ENCODE measurements around the gene RPA3. TPM values are rescaled to one million over a fixed set of nuclear protein-coding genes. Genes with fewer than 3 reads are reported as not detected.

Gene RPA3
- total RNA-seq, 4 donors from 2014 or later = 10.6 to 21.0 (median 14.1) TPM

DNA sequence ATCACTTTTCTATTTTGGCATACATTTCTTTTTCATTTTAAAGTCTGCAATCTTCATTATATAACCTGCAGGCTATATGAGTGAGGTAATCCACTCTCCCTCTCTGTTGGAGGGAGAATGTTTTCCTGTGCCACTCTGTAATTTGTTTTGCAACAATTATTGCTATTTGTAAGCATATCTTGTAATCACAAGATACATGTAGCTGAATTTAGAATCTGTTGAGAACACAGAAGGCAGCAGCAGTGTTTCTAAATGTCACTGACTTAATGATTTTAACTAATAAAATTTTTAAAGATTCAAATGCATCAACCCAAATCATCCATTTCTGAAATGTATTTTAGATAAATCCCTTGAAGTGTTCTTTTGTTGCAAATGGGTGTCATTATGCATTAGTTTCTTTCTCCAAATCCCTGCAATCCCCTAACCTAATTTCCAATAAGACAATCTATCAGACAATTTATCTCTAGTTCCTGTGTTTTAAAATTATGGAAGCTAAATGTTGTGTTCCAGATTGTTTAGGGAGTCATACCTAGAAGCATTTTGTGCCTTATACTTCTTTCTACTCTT is 97.7 kb downstream of the RPA3 start:
- Histone ChIP-seq H3K4me3 (no peak overlapping the region), H3K27me3 (no peaks in the 10 kb centered on the region), H3K9me3 (no peaks in the 10 kb centered on the region), H3K4me1 (no peaks in the 10 kb centered on the region), H3K36me3 (no peaks in the 10 kb centered on the region), H3K27ac (no peak overlapping the region)
- TF ChIP-seq POLR2AphosphoS5 (IDR thresholded peaks at IDR 0.05) (no peak), EP300 (IDR thresholded peaks at IDR 0.05) (no peak), POLR2A (IDR thresholded peaks at IDR 0.05) (no peak)
- TF ChIP-seq, protein P1, sequence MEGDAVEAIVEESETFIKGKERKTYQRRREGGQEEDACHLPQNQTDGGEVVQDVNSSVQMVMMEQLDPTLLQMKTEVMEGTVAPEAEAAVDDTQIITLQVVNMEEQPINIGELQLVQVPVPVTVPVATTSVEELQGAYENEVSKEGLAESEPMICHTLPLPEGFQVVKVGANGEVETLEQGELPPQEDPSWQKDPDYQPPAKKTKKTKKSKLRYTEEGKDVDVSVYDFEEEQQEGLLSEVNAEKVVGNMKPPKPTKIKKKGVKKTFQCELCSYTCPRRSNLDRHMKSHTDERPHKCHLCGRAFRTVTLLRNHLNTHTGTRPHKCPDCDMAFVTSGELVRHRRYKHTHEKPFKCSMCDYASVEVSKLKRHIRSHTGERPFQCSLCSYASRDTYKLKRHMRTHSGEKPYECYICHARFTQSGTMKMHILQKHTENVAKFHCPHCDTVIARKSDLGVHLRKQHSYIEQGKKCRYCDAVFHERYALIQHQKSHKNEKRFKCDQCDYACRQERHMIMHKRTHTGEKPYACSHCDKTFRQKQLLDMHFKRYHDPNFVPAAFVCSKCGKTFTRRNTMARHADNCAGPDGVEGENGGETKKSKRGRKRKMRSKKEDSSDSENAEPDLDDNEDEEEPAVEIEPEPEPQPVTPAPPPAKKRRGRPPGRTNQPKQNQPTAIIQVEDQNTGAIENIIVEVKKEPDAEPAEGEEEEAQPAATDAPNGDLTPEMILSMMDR (IDR thresholded peaks at IDR 0.05) = no peak
- ATAC-seq = no peak

DNA sequence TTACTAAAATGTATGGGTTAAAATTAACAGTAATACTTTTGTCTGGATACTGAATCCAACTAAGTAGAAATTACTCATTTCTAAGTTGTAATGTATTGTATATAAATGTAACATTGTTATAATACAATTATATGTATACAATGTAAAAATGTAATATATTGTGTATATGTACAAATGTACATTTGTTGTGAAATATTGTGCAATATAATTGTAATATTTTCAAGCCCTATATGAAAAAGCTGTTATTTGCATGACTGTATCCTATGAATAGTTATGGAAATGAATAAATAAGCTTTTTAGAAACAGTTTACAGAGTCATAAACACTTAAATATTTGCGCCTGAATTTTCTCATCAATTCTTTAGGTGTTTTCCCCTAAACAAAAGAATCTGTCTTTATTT is 98.2 kb downstream of the RPA3 start:
- Histone ChIP-seq H3K4me1 (no peaks in the 10 kb centered on the region), H3K4me3 (no peak overlapping the region), H3K9me3 (no peaks in the 10 kb centered on the region), H3K36me3 (no peaks in the 10 kb centered on the region), H3K27ac (no peak overlapping the region), H3K27me3 (no peaks in the 10 kb centered on the region)
- 84 to 100% methylated on average over 1 of the region's 1 CpG for WGBS, 2 donors (ENCODE audit: low coverage in 1 of 2)
- ATAC-seq = no peak
- TF ChIP-seq, protein P1 (IDR thresholded peaks at IDR 0.05) = no peak
- TF ChIP-seq POLR2A (IDR thresholded peaks at IDR 0.05) (no peak), POLR2AphosphoS5 (IDR thresholded peaks at IDR 0.05) (no peak), EP300 (IDR thresholded peaks at IDR 0.05) (no peak)

DNA sequence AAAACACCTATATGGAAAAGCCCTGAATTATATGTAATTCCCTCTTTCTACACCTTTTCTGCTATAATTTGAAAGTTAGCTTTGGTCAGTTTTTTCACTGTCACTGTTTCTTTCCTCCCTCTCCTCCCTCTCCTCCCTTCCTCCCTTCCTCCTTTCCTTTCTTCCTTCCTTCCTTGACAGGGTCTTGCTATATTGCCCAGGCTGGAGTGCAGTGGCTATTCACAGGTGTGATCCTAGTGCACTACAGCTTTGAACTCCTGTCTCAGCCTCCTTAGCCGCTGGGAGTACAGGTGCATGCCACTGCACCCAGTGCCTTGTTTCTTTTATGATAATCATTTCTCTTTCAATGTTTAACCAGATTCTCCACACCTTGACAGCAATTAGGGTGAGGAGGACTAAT is 100.0 kb downstream of the RPA3 start:
- Histone ChIP-seq H3K4me3 (no peak overlapping the region), H3K27ac (no peak overlapping the region), H3K4me1 (no peaks in the 10 kb centered on the region), H3K27me3 (no peaks in the 10 kb centered on the region), H3K9me3 (no peaks in the 10 kb centered on the region), H3K36me3 (no peaks in the 10 kb centered on the region)
- ATAC-seq = no peak
- TF ChIP-seq POLR2AphosphoS5 (IDR thresholded peaks at IDR 0.05) (no peak), POLR2A (IDR thresholded peaks at IDR 0.05) (no peak), EP300 (IDR thresholded peaks at IDR 0.05) (no peak)
- TF ChIP-seq, protein P1 (IDR thresholded peaks at IDR 0.05) = no peak
- 88 to 100% methylated on average over 1 of the region's 1 CpG for WGBS, 2 donors (ENCODE audit: low coverage in 1 of 2)

DNA sequence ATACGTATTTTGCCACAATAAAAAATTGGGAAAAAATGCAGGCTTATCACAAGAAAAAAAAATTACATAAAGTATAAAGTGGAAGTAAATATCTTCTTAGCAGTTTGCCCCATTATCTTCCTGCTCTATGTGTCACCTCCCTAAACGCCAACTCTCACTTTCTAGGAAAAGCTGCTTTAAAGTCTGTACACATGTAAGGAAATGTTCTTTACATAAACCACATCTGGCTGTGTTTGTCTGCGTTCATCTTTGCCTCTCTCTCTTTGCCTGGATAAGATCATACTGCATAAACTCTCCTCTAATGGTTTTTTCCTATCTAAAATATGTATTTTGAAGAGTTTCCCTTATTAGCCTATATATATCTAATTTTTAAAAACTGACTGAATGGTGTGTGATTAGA is 100.9 kb downstream of the RPA3 start:
- Histone ChIP-seq H3K4me1 (no peaks in the 10 kb centered on the region), H3K27ac (no peak overlapping the region), H3K4me3 (no peak overlapping the region), H3K36me3 (no peaks in the 10 kb centered on the region), H3K9me3 (no peaks in the 10 kb centered on the region), H3K27me3 (no peaks in the 10 kb centered on the region)
- no peak for ATAC-seq
- 61 to 73% methylated on average over 3 of the region's 3 CpGs for WGBS, 2 donors (ENCODE audit: low coverage in 1 of 2)
- TF ChIP-seq POLR2A (IDR thresholded peaks at IDR 0.05) (no peak), EP300 (IDR thresholded peaks at IDR 0.05) (no peak)
- TF ChIP-seq, protein P1 (IDR thresholded peaks at IDR 0.05) = no peak

DNA sequence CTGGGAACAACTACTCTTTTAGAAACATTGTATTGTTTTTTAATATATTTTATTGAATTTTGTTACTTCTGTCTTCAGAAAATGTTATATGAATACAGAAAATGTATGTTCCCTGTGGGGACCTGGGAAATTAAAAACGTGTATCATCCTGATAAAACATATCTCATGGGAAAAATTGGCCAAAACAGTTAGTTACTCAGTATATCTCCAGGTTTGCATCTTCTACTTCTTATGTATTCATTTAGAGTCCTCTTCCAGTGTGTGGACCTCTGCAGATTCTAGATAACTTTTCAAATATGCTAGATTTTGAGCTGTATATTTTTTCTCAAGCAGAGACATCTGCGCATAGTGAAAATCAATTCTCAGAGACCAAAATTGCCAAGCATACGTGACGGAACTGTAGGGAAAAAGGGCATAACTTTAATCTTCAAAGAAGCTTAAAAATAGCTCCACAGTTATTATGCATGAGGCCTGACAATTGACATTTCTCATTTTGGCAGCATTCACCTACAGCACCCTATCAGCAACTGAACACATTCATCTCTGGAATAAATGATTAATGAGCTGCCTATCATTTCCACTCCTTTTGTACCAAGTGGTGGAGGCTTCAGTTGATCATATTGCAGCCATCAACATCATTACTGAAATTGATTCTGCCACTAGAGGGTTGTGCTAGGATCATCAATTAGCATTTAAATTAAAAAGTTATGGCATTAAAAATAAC is 104.2 kb downstream of the RPA3 start:
- H3K27ac ChIP-seq = no peak overlapping the region
- H3K4me3 ChIP-seq = no peak overlapping the region
- H3K36me3 ChIP-seq = peaks cover 0 to 4% of the 10 kb centered on the region in 2 donors
- H3K4me1 ChIP-seq = no peaks in the 10 kb centered on the region
- no peak for ATAC-seq
- no peak for TF ChIP-seq EP300 (IDR thresholded peaks at IDR 0.05)
- TF ChIP-seq, protein P1 (IDR thresholded peaks at IDR 0.05) = no peak
- no peak for TF ChIP-seq POLR2AphosphoS5 (IDR thresholded peaks at IDR 0.05)
- no peak for TF ChIP-seq POLR2A (IDR thresholded peaks at IDR 0.05)
- WGBS, 2 donors (ENCODE audit: low coverage in 1 of 2) = 72 to 75% methylated on average over 4 of the region's 4 CpGs
- H3K27me3 ChIP-seq = no peaks in the 10 kb centered on the region
- no peaks in the 10 kb centered on the region for H3K9me3 ChIP-seq

Measured in gastroesophageal sphincter (tissue), 4 donors.